ENCODE data around the gene TCTN3. TPM values are rescaled to one million over a fixed set of nuclear protein-coding genes. Genes with fewer than 3 reads are reported as not detected.

TCTN3 gene
- polyA plus RNA-seq, 1 donor (not counting 4 experiments of a cell fraction or from before 2014, with no cell fraction given): 43.0 TPM

GRCh38 chr10:95716866-95717265, 23.1 kb upstream of the TCTN3 start:
- no peaks in the 10 kb centered on the region for H3K9me3 ChIP-seq (ENCODE audit: control insufficient read depth, low read depth, low read length)
- no peaks in the 10 kb centered on the region for H3K79me2 ChIP-seq (ENCODE audit: control insufficient read depth, insufficient read depth, low read length)
- H3K4me2 ChIP-seq (ENCODE audit: control insufficient read depth, extremely low read depth, insufficient read depth, low read depth, low read length): no peak overlapping the region
- no peak overlapping the region for H3K4me3 ChIP-seq (ENCODE audit: control insufficient read depth in 2 of 3, extremely low read depth in 1 of 3, insufficient read depth in 2 of 3, low read depth in 1 of 3, low read length in 3 of 3)
- dilution Hi-C loops (cut with MboI; ENCODE audit: extremely low pct_ligation_motif_present, low sequenced_read_pairs): no loop called here
- H3K27ac ChIP-seq (ENCODE audit: control insufficient read depth, insufficient read depth, low read length): no peak overlapping the region
- H3K9ac ChIP-seq (ENCODE audit: control insufficient read depth, extremely low read depth, insufficient read depth, low read length): no peak overlapping the region
- H3K4me1 ChIP-seq (ENCODE audit: control insufficient read depth, extremely low read depth, insufficient read depth, low read length): no peaks in the 10 kb centered on the region
- no peaks in the 10 kb centered on the region for H4K20me1 ChIP-seq (ENCODE audit: control insufficient read depth, extremely low read depth, insufficient read depth, low read length)
- H2AFZ ChIP-seq (ENCODE audit: control insufficient read depth, low read length): no peak overlapping the region
- no peak for FAIRE-seq
- TF ChIP-seq EZH2 (IDR thresholded peaks at IDR 0.05; ENCODE audit: low read length): no peak
- TF ChIP-seq, protein P1, sequence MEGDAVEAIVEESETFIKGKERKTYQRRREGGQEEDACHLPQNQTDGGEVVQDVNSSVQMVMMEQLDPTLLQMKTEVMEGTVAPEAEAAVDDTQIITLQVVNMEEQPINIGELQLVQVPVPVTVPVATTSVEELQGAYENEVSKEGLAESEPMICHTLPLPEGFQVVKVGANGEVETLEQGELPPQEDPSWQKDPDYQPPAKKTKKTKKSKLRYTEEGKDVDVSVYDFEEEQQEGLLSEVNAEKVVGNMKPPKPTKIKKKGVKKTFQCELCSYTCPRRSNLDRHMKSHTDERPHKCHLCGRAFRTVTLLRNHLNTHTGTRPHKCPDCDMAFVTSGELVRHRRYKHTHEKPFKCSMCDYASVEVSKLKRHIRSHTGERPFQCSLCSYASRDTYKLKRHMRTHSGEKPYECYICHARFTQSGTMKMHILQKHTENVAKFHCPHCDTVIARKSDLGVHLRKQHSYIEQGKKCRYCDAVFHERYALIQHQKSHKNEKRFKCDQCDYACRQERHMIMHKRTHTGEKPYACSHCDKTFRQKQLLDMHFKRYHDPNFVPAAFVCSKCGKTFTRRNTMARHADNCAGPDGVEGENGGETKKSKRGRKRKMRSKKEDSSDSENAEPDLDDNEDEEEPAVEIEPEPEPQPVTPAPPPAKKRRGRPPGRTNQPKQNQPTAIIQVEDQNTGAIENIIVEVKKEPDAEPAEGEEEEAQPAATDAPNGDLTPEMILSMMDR (optimal IDR thresholded peaks at IDR 0.05 in 1 of 3, IDR thresholded peaks at IDR 0.05 in 1 of 3, conservative IDR thresholded peaks at IDR 0.05 in 1 of 3; ENCODE audit: extremely low read depth in 1 of 3, insufficient read depth in 2 of 3, low read length in 3 of 3): no peak
- no peaks in the 10 kb centered on the region for H3K36me3 ChIP-seq (ENCODE audit: control insufficient read depth in 2 of 2, extremely low read depth in 1 of 2, insufficient read depth in 2 of 2, low read length in 2 of 2)
- no peaks in the 10 kb centered on the region for H3K9me1 ChIP-seq (ENCODE audit: control insufficient read depth, extremely low read depth, insufficient read depth, low read length)
- DNase-seq (ENCODE audit: low read depth, low spot score): no peak
- H3K27me3 ChIP-seq (ENCODE audit: control insufficient read depth, extremely low read depth, insufficient read depth, low read length): no peaks in the 10 kb centered on the region

- Histone ChIP-seq H3K27ac (ENCODE audit: control insufficient read depth, insufficient read depth, low read length) (no peak overlapping the region), H3K4me2 (ENCODE audit: control insufficient read depth, extremely low read depth, insufficient read depth, low read depth, low read length) (no peak overlapping the region), H3K4me1 (ENCODE audit: control insufficient read depth, extremely low read depth, insufficient read depth, low read length) (no peaks in the 10 kb centered on the region), H3K36me3 (ENCODE audit: control insufficient read depth in 2 of 2, extremely low read depth in 1 of 2, insufficient read depth in 2 of 2, low read length in 2 of 2) (no peaks in the 10 kb centered on the region), H3K9ac (ENCODE audit: control insufficient read depth, extremely low read depth, insufficient read depth, low read length) (no peak overlapping the region), H3K9me1 (ENCODE audit: control insufficient read depth, extremely low read depth, insufficient read depth, low read length) (no peaks in the 10 kb centered on the region), H3K79me2 (ENCODE audit: control insufficient read depth, insufficient read depth, low read length) (no peaks in the 10 kb centered on the region), H4K20me1 (ENCODE audit: control insufficient read depth, extremely low read depth, insufficient read depth, low read length) (no peaks in the 10 kb centered on the region), H3K9me3 (ENCODE audit: control insufficient read depth, low read depth, low read length) (no peaks in the 10 kb centered on the region), H2AFZ (ENCODE audit: control insufficient read depth, low read length) (no peak overlapping the region), H3K27me3 (ENCODE audit: control insufficient read depth, extremely low read depth, insufficient read depth, low read length) (no peaks in the 10 kb centered on the region), H3K4me3 (ENCODE audit: control insufficient read depth in 2 of 3, extremely low read depth in 1 of 3, insufficient read depth in 2 of 3, low read depth in 1 of 3, low read length in 3 of 3) (no peak overlapping the region)
- dilution Hi-C loops (cut with MboI; ENCODE audit: extremely low pct_ligation_motif_present, low sequenced_read_pairs): no loop called here
- TF ChIP-seq, protein P1 (optimal IDR thresholded peaks at IDR 0.05 in 1 of 3, IDR thresholded peaks at IDR 0.05 in 1 of 3, conservative IDR thresholded peaks at IDR 0.05 in 1 of 3; ENCODE audit: extremely low read depth in 1 of 3, insufficient read depth in 2 of 3, low read length in 3 of 3): no peak
- DNase-seq (ENCODE audit: low read depth, low spot score) (no peak), FAIRE-seq (no peak)
Measured at GRCh38 chr10:95716466-95716865, 22.7 kb upstream of the TCTN3 start.

Data from keratinocyte (primary cell).